WERI-Rb-1 (cell line): ENCODE results near the gene BBS2.

Experiments
- DNase-seq: peaks from one replicate; pipeline ENCODE4 v3.0.0-alpha.2; 2020
- H3K27ac ChIP-seq: fragments of 250-450 bp; sonication (Bioruptor Pico); 2 replicates; pipeline ENCODE4 v1.5.1; 2020; ENCODE audit warnings: mild to moderate bottlenecking, moderate library complexity
- H3K27me3 ChIP-seq: fragments of 250-450 bp; sonication (Bioruptor Pico); 2 replicates; pipeline ENCODE4 v1.5.1; 2021; ENCODE audit warnings: mild to moderate bottlenecking, low read depth, moderate library complexity; ENCODE audit not compliant: insufficient read depth, severe bottlenecking
- H3K36me3 ChIP-seq: fragments of 250-450 bp; sonication (Bioruptor Pico); 2 replicates; pipeline ENCODE4 v1.5.1; 2020; ENCODE audit warnings: mild to moderate bottlenecking, moderate library complexity
- H3K4me3 ChIP-seq: 2 replicates; pipeline ENCODE4 v1.5.1; 2011; ENCODE audit warnings: low read depth, mild to moderate bottlenecking, control low read depth, low read length
- H3K9me3 ChIP-seq: fragments of 250-450 bp; sonication (Bioruptor Pico); 2 replicates; pipeline ENCODE4 v1.5.1; 2021; ENCODE audit warnings: mild to moderate bottlenecking, moderate library complexity; ENCODE audit not compliant: severe bottlenecking
- CTCF ChIP-seq: IDR thresholded peaks from 2 replicates; pipeline ENCODE4 v1.5.1; 2011; ENCODE audit warnings: low read depth, mild to moderate bottlenecking, control low read depth, inconsistent platforms, low read length

Gene BBS2

GRCh38 chr16:56460101-56460500 is 59.7 kb downstream of the BBS2 start:
- H3K9me3 ChIP-seq, result no peaks in the 10 kb centered on the region
- peak; percentile 58 for DNase-seq
- no peaks in the 10 kb centered on the region for H3K27me3 ChIP-seq
- no peak for TF ChIP-seq CTCF
- H3K27ac ChIP-seq, result peak overlapping the region; percentile 63
- H3K36me3 ChIP-seq, result peaks cover 67% of the 10 kb centered on the region
- peak overlapping the region; percentile 14; the same call in 1 of the 2 replicates for H3K4me3 ChIP-seq

- Histone ChIP-seq H3K27me3 (no peaks in the 10 kb centered on the region), H3K4me3 (no peak overlapping the region), H3K27ac (no peak overlapping the region), H3K9me3 (no peaks in the 10 kb centered on the region), H3K36me3 (peaks cover 77% of the 10 kb centered on the region)
- DNase-seq, result no peak
- no peak for TF ChIP-seq CTCF
These were observed 61.8 kb downstream of the BBS2 start for GRCh38 chr16:56457927-56458470.

- no peak for DNase-seq
- Histone ChIP-seq H3K4me3 (peak overlapping the region; percentile 99), H3K36me3 (peaks cover 49% of the 10 kb centered on the region), H3K27me3 (no peaks in the 10 kb centered on the region), H3K27ac (peak overlapping the region; percentile 95), H3K9me3 (no peaks in the 10 kb centered on the region)
- no peak for TF ChIP-seq CTCF
These were observed 67.8 kb downstream of the BBS2 start for GRCh38 chr16:56451753-56452689.

- H3K27ac ChIP-seq, result peak within 1 kb of the TSS; percentile 95
- no peaks in the 10 kb centered on the region for H3K9me3 ChIP-seq
- H3K27me3 ChIP-seq, result no peaks in the 10 kb centered on the region
- peaks cover 49% of the 10 kb centered on the region for H3K36me3 ChIP-seq
- TF ChIP-seq CTCF, result no peak
- peak; percentile 95 for DNase-seq
- H3K4me3 ChIP-seq, result peak within 1 kb of the TSS; percentile 99
These were observed 68.7 kb downstream of the BBS2 start, which contains the start of the genes NUDT21 and OGFOD1 for GRCh38 chr16:56450986-56451752. TSS of gene NUDT21 (minus strand) at chr16:56451332. CDS start at chr16:56451202, 130 bp downstream. TSS of gene OGFOD1 (plus strand) at chr16:56451554. CDS start at chr16:56451613, 59 bp downstream.

GRCh38 chr16:56450275-56450985 is 69.4 kb downstream of the BBS2 start:
- no peaks in the 10 kb centered on the region for H3K9me3 ChIP-seq
- DNase-seq, result no peak
- no peak for TF ChIP-seq CTCF
- no peaks in the 10 kb centered on the region for H3K27me3 ChIP-seq
- H3K4me3 ChIP-seq, result peak overlapping the region; percentile 99
- H3K36me3 ChIP-seq, result peaks cover 51% of the 10 kb centered on the region
- H3K27ac ChIP-seq, result peak overlapping the region; percentile 95
